Left ventricle myocardium inferior (tissue), 1 donor: Measurements from ENCODE around the gene WDR76. TPM values are rescaled to one million over a fixed set of nuclear protein-coding genes. Genes with fewer than 3 reads are reported as not detected.
A peak's percentile ranks its signal among the peaks of the same experiment; 100 is the strongest.

Experiments used
- DNase-seq: peaks from one replicate; pipeline ENCODE4 v3.0.0-alpha.2; 2020
- H3K27ac ChIP-seq: fragments of 200-600 bp; replicated peaks from 2 replicates; pipeline ENCODE4 v1.8.0; 2021
- H3K27me3 ChIP-seq: fragments of 200-600 bp; 2 replicates; pipeline ENCODE4 v1.8.0; 2021; ENCODE audit warnings: low read depth
- H3K36me3 ChIP-seq: fragments of 200-600 bp; 2 replicates; pipeline ENCODE4 v1.8.0; 2021
- H3K4me1 ChIP-seq: fragments of 200-600 bp; 2 replicates; pipeline ENCODE4 v1.8.0; 2021
- H3K4me3 ChIP-seq: fragments of 200-600 bp; 2 replicates; pipeline ENCODE4 v1.8.0; 2021; ENCODE audit warnings: mild to moderate bottlenecking, moderate library complexity
- H3K9me3 ChIP-seq: fragments of 200-600 bp; replicated peaks from 2 replicates; pipeline ENCODE4 v1.8.0; 2021
- intact Hi-C: fragments of 100-400 bp; cut with micrococcal nuclease; formaldehyde crosslinking; loops from one replicate; pipeline ENCODE4 v1.11.0; 2022
- total RNA-seq: library from RNA; stranded (reverse); fragmentation: NEBNext Ultra II Directional; extraction: Animal tissue kit (Norgen Biotek cat#: 25700); gene quantifications from one replicate; pipeline ENCODE4 v1.2.1, GENCODE V29; 2021
- TF ChIP-seq, protein P1 (sequence below): fragments of 200-600 bp; IDR thresholded peaks from 2 replicates; pipeline ENCODE4 v1.8.0; 2021; ENCODE audit warnings: antibody characterized with exemption, mild to moderate bottlenecking, borderline replicate concordance
- donor health status: DM: no; HTN: yes; CAD: no; lungs with severe emphysema.

WDR76 gene
- total RNA-seq, 1 donor from 2014 or later = 1.8 TPM

DNA sequence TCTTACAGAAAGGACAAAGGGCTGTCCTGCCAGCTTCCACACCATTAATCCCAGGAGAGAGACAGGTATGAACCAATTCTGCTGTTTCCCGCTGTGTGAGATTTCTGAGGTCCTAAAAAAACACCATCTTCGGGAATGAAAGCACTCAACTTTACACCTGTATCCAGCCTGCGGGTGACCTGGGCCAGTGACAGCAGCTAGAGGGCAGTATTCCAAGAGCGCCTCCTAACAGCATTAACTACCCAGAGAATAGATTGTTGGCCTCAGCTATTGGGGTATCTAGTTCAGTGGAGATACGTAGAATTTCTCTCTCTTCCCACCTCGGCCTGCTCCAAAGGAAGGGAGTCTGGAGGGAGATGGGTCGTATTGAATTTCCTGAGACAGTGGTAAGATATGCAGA, 55.1 kb downstream of the WDR76 start:
- H3K36me3 ChIP-seq = no peaks in the 10 kb centered on the region
- H3K4me1 ChIP-seq = peaks cover 31% of the 10 kb centered on the region
- intact Hi-C loops = no loop called here
- H3K27me3 ChIP-seq = no peaks in the 10 kb centered on the region
- H3K4me3 ChIP-seq = no peak overlapping the region
- TF ChIP-seq, protein P1, sequence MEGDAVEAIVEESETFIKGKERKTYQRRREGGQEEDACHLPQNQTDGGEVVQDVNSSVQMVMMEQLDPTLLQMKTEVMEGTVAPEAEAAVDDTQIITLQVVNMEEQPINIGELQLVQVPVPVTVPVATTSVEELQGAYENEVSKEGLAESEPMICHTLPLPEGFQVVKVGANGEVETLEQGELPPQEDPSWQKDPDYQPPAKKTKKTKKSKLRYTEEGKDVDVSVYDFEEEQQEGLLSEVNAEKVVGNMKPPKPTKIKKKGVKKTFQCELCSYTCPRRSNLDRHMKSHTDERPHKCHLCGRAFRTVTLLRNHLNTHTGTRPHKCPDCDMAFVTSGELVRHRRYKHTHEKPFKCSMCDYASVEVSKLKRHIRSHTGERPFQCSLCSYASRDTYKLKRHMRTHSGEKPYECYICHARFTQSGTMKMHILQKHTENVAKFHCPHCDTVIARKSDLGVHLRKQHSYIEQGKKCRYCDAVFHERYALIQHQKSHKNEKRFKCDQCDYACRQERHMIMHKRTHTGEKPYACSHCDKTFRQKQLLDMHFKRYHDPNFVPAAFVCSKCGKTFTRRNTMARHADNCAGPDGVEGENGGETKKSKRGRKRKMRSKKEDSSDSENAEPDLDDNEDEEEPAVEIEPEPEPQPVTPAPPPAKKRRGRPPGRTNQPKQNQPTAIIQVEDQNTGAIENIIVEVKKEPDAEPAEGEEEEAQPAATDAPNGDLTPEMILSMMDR = peak; percentile 57
- H3K27ac ChIP-seq = peak overlapping the region; percentile 93
- DNase-seq = no peak
- no peaks in the 10 kb centered on the region for H3K9me3 ChIP-seq

DNA sequence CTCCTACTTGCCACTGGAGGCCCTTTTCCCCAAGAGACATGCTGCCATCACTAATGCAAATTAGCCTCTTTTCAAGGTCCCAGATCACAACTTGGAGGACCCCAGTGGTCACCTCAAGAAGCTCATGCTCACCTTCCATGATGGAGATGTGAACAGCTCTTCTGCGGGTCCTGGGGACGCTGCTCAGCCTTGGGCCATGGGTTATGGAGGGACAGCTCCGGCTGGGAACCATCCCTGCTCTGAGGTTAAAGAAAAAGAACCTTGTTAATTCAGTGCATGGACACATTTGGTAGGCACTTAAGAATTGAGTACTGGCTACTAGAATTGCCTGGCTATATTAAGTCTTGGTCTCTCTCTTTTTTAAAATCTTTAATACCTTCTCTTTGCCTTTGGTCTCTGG, 56.8 kb downstream of the WDR76 start:
- Histone ChIP-seq H3K4me1 (peaks cover 38% of the 10 kb centered on the region), H3K9me3 (no peaks in the 10 kb centered on the region), H3K4me3 (no peak overlapping the region), H3K27me3 (no peaks in the 10 kb centered on the region), H3K36me3 (no peaks in the 10 kb centered on the region), H3K27ac (no peak overlapping the region)
- TF ChIP-seq, protein P1 = no peak
- intact Hi-C loops = no loop called here
- DNase-seq = no peak

DNA sequence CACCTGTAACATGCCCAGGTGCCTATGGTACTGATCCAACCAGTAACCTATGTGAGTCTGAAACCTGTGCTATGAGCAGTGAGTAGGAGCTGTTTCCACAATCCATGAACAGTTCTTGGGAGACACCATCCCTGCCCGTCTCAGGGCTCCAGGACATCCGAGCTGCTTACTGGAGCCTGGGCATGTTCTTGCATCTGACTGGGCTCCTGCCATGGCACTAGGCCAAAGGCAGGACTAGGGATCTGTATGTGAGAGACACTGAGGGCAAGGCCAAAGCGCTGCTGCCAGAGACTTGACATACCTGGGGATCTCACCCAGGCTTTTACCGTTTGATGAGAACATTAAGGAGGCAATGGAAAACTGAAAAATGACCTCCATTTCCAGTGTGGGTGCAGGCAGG, 59.8 kb downstream of the WDR76 start:
- peaks cover 34% of the 10 kb centered on the region for H3K4me1 ChIP-seq
- H3K9me3 ChIP-seq = no peaks in the 10 kb centered on the region
- H3K4me3 ChIP-seq = no peak overlapping the region
- no peaks in the 10 kb centered on the region for H3K27me3 ChIP-seq
- no peaks in the 10 kb centered on the region for H3K36me3 ChIP-seq
- no peak overlapping the region for H3K27ac ChIP-seq
- TF ChIP-seq, protein P1 = no peak
- intact Hi-C loops = no loop called here
- peak; percentile 36 for DNase-seq

DNA sequence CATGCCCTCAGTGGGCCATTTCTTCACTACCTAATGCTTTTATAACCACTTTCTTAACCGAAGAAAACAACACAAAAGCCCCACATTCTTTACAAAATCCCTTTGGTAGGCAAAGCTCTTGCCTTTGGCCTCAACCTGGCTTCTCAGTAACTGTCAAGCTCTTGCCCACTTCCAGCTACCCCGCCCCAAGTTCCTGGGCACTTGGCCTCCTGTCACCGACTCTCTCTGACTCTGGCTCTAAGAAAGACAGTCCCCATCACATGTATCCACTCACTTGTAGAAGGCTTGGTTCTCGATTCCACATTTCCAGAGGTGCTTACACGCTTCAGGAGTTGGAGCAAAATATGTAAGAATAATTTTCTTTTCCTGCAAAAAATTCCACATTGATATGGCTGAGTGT, 61.1 kb downstream of the WDR76 start:
- no peak overlapping the region for H3K4me3 ChIP-seq
- no peaks in the 10 kb centered on the region for H3K36me3 ChIP-seq
- DNase-seq = no peak
- peaks cover 41% of the 10 kb centered on the region for H3K4me1 ChIP-seq
- H3K9me3 ChIP-seq = no peaks in the 10 kb centered on the region
- intact Hi-C loops = no loop called here
- TF ChIP-seq, protein P1 = no peak
- H3K27ac ChIP-seq = no peak overlapping the region
- H3K27me3 ChIP-seq = no peaks in the 10 kb centered on the region

DNA sequence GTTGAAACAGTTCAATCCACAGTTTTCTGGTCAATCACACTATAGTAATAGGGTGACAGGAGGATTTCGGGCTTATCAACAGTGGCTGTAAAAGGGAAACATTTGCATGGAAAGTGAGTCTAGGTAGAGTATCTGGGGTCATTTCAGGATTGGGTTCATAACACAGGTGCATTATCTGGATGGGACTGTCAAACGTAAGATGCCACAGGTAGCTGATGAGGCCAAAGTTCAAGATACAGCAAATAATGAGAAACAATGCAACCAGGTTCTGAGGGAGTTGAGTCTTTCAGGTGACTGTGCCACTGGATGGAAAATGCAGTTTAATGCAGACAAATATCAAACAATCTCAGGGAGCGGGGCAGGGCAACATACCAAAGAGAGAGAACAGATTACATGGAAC, 62.2 kb downstream of the WDR76 start:
- Histone ChIP-seq H3K9me3 (no peaks in the 10 kb centered on the region), H3K27me3 (no peaks in the 10 kb centered on the region), H3K27ac (no peak overlapping the region), H3K36me3 (no peaks in the 10 kb centered on the region), H3K4me1 (peaks cover 50% of the 10 kb centered on the region), H3K4me3 (no peak overlapping the region)
- no peak for DNase-seq
- TF ChIP-seq, protein P1 = no peak
- intact Hi-C loops = no loop called here

DNA sequence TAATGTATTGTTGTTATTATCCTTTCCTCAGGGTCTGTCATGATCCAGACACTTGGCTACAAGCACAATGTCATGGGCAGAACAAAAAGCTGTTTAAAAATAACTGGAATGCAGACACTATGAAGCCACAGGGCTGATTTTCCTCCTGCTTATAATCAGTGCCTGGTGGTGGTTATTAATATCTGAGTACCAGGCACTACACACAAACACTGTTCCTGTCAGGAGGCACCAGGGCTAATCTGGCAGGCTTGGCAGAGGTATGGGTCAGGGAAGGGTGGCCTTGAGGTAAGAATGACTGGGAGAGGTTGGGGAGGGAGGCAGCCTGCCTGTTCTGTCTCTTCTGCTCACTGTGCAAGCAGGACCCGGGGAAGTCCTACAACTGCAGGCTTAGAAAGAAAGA, 67.2 kb downstream of the WDR76 start:
- H3K4me1 ChIP-seq = peaks cover 65% of the 10 kb centered on the region
- peak overlapping the region; percentile 93 for H3K27ac ChIP-seq
- no peaks in the 10 kb centered on the region for H3K36me3 ChIP-seq
- H3K27me3 ChIP-seq = no peaks in the 10 kb centered on the region
- peak overlapping the region; percentile 42 for H3K4me3 ChIP-seq
- peak; percentile 69 for DNase-seq
- TF ChIP-seq, protein P1 = no peak
- H3K9me3 ChIP-seq = no peaks in the 10 kb centered on the region
- intact Hi-C loops = no loop called here
